ENCODE data around the gene FGD3.

Gene FGD3

DNA sequence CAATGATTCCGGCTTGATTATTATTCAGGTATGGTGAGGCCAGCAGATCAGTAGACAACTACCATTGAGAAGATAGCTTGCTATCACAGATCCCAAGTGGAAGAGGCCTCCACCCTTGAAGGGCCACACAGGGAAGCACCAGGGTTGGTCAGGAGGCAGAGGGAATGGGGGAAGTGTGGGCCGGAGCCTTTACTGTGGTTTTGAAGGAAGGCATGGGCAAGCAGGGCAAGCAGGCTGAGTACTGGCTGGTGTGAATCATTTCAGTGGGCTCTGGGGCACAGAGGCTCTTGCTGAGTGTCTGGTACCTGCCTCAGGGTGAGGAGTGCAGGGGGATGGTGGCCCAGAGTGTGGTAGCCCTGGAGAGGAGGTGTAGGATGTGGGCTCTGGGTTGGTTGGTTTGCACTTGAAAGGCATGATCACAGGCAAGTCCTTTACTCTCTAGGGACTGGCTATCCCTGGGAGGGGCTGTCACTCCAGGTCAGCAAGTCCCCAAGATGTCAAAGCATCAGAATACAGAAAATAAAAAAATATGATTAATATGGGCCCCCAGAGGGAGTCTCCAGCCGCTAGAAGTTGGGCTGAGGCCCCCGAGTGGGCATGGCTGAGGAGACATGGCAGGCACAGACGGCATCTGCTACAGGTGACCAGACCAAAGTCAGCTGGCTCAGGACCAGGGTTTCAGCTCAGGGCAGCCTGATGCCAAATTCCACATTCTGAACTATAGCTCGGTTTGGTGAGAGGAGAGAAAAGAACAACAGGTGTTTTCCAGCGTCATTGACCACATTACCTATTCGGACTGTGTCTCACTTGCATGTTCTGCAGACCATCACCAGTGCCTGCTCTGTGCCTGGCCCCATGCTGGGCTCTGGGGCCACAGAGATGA, 101.5 kb downstream of the FGD3 start:
- H2AFZ ChIP-seq (ENCODE audit: low read depth, low read length, severe bottlenecking) = no peak overlapping the region
- H4K20me1 ChIP-seq (ENCODE audit: low read depth, low read length) = no peaks in the 10 kb centered on the region
- H3F3A ChIP-seq (ENCODE audit: insufficient read depth) = no peaks in the 10 kb centered on the region
- H3K36me3 ChIP-seq (ENCODE audit: low read length) = no peaks in the 10 kb centered on the region
- H3K4me3 ChIP-seq (ENCODE audit: insufficient read depth, low read length, poor library complexity, severe bottlenecking) = no peak overlapping the region
- no peak overlapping the region for H3K4me2 ChIP-seq (ENCODE audit: low read depth, low read length, poor library complexity, severe bottlenecking)
- no peak overlapping the region for H3K9ac ChIP-seq (ENCODE audit: low read length)
- H3K27ac ChIP-seq (ENCODE audit: low read depth, low read length) = no peak overlapping the region
- H3K79me2 ChIP-seq (ENCODE audit: insufficient read depth, low read length) = no peaks in the 10 kb centered on the region
- TF ChIP-seq, protein P1, sequence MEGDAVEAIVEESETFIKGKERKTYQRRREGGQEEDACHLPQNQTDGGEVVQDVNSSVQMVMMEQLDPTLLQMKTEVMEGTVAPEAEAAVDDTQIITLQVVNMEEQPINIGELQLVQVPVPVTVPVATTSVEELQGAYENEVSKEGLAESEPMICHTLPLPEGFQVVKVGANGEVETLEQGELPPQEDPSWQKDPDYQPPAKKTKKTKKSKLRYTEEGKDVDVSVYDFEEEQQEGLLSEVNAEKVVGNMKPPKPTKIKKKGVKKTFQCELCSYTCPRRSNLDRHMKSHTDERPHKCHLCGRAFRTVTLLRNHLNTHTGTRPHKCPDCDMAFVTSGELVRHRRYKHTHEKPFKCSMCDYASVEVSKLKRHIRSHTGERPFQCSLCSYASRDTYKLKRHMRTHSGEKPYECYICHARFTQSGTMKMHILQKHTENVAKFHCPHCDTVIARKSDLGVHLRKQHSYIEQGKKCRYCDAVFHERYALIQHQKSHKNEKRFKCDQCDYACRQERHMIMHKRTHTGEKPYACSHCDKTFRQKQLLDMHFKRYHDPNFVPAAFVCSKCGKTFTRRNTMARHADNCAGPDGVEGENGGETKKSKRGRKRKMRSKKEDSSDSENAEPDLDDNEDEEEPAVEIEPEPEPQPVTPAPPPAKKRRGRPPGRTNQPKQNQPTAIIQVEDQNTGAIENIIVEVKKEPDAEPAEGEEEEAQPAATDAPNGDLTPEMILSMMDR (IDR thresholded peaks at IDR 0.05; ENCODE audit: insufficient read depth, low read length, poor library complexity, severe bottlenecking) = no peak
- no peak for TF ChIP-seq EZH2phosphoT487 (conservative IDR thresholded peaks at IDR 0.05; ENCODE audit: low read length)
- H3K9me3 ChIP-seq (ENCODE audit: insufficient read depth, low read length) = no peaks in the 10 kb centered on the region
- no peaks in the 10 kb centered on the region for H3K9me2 ChIP-seq (replicated peaks; ENCODE audit: insufficient read depth, low read length)
- H3K27me3 ChIP-seq (ENCODE audit: low read length) = no peaks in the 10 kb centered on the region

DNA sequence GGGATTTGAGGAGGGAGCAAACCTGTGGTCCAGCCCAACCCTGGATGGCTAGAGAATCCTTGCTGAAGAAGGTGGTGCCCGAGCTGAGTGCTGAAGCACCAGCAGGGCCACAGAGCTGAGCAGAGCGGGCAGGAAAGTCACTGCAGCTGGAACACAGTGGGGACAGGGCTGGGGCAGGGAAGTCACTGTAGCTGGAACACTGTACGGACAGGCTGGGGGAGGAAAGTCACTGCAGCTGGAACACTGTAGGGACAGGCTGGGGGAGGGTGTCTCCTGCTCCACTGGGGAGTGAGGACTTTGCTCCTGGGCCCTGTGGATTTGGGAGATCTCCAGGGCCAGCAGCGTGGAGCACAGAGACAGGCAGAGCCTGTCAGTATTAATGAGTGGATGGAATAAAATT, 102.2 kb downstream of the FGD3 start:
- Histone ChIP-seq H3K9me3 (ENCODE audit: insufficient read depth, low read length) (no peaks in the 10 kb centered on the region), H4K20me1 (ENCODE audit: low read depth, low read length) (no peaks in the 10 kb centered on the region), H3K27me3 (ENCODE audit: low read length) (no peaks in the 10 kb centered on the region), H3F3A (ENCODE audit: insufficient read depth) (no peaks in the 10 kb centered on the region), H3K4me2 (ENCODE audit: low read depth, low read length, poor library complexity, severe bottlenecking) (no peak overlapping the region), H2AFZ (ENCODE audit: low read depth, low read length, severe bottlenecking) (no peak overlapping the region), H3K79me2 (ENCODE audit: insufficient read depth, low read length) (no peaks in the 10 kb centered on the region), H3K36me3 (ENCODE audit: low read length) (no peaks in the 10 kb centered on the region), H3K4me3 (ENCODE audit: insufficient read depth, low read length, poor library complexity, severe bottlenecking) (no peak overlapping the region), H3K27ac (ENCODE audit: low read depth, low read length) (no peak overlapping the region), H3K9me2 (replicated peaks; ENCODE audit: insufficient read depth, low read length) (no peaks in the 10 kb centered on the region), H3K9ac (ENCODE audit: low read length) (no peak overlapping the region)
- no peak for TF ChIP-seq EZH2phosphoT487 (conservative IDR thresholded peaks at IDR 0.05; ENCODE audit: low read length)
- TF ChIP-seq, protein P1 (IDR thresholded peaks at IDR 0.05; ENCODE audit: insufficient read depth, low read length, poor library complexity, severe bottlenecking) = no peak

DNA sequence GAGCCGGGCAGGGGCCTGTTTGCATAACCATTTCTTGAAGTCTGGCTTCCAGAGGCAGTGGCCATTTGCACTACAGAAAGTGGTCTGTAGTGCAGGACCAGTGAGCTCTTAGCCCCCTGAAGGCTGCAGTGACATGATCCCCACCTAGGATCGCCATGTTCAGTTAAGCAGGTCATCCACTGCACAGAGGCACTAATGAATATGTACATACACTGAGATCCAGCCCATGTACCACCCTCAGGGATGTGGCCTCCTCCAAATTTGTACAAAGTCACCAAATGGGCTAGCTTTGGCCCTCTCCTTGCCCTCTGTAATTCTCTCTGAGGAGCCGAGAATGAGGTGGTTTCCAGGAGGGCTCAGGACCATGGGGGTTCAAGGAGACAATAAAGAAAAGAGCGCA, 102.9 kb downstream of the FGD3 start:
- H3K9me2 ChIP-seq (replicated peaks; ENCODE audit: insufficient read depth, low read length) = no peaks in the 10 kb centered on the region
- no peaks in the 10 kb centered on the region for H3K9me3 ChIP-seq (ENCODE audit: insufficient read depth, low read length)
- H4K20me1 ChIP-seq (ENCODE audit: low read depth, low read length) = no peaks in the 10 kb centered on the region
- no peak overlapping the region for H3K4me3 ChIP-seq (ENCODE audit: insufficient read depth, low read length, poor library complexity, severe bottlenecking)
- no peaks in the 10 kb centered on the region for H3K79me2 ChIP-seq (ENCODE audit: insufficient read depth, low read length)
- no peak for TF ChIP-seq EZH2phosphoT487 (conservative IDR thresholded peaks at IDR 0.05; ENCODE audit: low read length)
- TF ChIP-seq, protein P1 (IDR thresholded peaks at IDR 0.05; ENCODE audit: insufficient read depth, low read length, poor library complexity, severe bottlenecking) = no peak
- H3K9ac ChIP-seq (ENCODE audit: low read length) = no peak overlapping the region
- no peak overlapping the region for H3K27ac ChIP-seq (ENCODE audit: low read depth, low read length)
- no peaks in the 10 kb centered on the region for H3K27me3 ChIP-seq (ENCODE audit: low read length)
- no peaks in the 10 kb centered on the region for H3F3A ChIP-seq (ENCODE audit: insufficient read depth)
- H3K4me2 ChIP-seq (ENCODE audit: low read depth, low read length, poor library complexity, severe bottlenecking) = no peak overlapping the region
- H3K36me3 ChIP-seq (ENCODE audit: low read length) = no peaks in the 10 kb centered on the region
- no peak overlapping the region for H2AFZ ChIP-seq (ENCODE audit: low read depth, low read length, severe bottlenecking)

All from SU-DHL-6 (cell line).